Measurements from ENCODE around the gene XIST. TPM values are rescaled to one million over a fixed set of nuclear protein-coding genes. Genes with fewer than 3 reads are reported as not detected.

The XIST gene
- total RNA-seq, 2 experiments from 2014 or later = not detected

DNA sequence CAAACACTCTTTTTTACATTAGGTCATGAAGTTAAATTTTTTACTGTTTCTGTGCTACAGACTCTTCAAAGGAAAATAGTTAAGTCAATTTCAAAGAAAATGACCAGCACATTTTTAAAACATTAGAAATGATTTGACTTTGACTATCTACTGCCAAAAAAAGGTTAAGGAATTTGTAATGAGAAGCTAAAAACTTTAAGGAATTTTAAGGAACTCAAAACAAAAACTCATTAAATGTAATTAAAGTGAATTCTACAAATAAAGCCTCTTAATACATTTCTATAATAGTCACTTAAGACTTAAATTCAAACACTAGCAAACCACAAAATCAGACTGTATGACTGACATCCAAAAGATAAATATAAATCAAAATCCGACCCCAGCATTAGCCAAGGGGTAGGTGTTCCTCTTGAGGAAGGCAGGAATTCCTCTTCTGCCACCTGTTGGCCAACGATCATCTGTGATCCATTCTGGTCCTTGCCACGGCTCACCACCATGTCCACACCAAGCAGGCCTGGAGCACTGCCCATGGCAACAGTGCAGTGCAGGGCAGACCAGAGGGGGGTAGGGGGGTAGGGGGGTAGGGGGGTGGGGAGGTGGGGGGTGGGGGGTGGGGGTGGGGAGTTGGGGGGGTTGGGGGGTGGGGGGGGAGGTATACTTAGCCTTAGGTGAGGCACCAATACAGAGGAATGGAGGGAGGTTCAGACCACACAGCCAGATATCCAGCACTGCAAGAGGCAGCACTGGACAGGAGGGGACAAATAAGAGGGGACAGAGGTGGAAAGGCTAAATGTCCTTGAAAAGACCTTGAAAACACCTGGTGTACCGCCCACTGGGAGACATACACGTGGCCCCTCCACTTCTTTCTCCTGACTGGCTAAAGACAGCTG, 2.1 kb downstream of the XIST start:
- no peaks in the 10 kb centered on the region for H3K4me1 Mint-ChIP-seq
- H3K27ac Mint-ChIP-seq = no peak overlapping the region
- ChIA-PET CTCF (no interaction called here), POLR2A (no interaction called here)
- H3K36me3 Mint-ChIP-seq (ENCODE audit: low read depth) = no peaks in the 10 kb centered on the region
- H3K27me3 Mint-ChIP-seq = no peaks in the 10 kb centered on the region
- DNase-seq = no peak
- peaks cover 2% of the 10 kb centered on the region for H3K9me3 Mint-ChIP-seq
- no peak overlapping the region for H3K4me3 Mint-ChIP-seq

DNA sequence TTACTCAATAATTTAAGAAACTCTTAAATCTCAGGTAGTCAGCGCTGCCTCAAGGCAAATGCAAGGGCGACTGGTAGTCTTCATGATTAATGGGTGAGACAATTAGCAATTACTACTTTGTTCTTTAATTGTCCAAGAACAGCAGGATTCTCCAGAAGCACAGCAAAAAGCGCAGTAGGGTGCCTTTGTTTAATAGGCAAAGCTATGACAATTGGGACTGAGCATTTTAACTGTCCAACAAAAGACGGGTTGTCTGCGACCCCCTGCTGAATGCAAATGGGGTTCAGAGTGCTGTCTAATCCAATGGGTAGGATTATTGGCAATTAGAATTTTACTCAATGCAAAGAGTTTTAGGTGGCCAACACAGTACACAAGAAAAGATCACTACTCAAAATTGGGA, 3.4 kb downstream of the XIST start:
- Mint-ChIP-seq H3K27me3 (no peaks in the 10 kb centered on the region), H3K36me3 (ENCODE audit: low read depth) (no peaks in the 10 kb centered on the region), H3K4me1 (no peaks in the 10 kb centered on the region), H3K4me3 (no peak overlapping the region), H3K9me3 (peaks cover 2% of the 10 kb centered on the region), H3K27ac (no peak overlapping the region)
- POLR2A ChIA-PET = no interaction called here
- CTCF ChIA-PET = no interaction called here
- no peak for DNase-seq

DNA sequence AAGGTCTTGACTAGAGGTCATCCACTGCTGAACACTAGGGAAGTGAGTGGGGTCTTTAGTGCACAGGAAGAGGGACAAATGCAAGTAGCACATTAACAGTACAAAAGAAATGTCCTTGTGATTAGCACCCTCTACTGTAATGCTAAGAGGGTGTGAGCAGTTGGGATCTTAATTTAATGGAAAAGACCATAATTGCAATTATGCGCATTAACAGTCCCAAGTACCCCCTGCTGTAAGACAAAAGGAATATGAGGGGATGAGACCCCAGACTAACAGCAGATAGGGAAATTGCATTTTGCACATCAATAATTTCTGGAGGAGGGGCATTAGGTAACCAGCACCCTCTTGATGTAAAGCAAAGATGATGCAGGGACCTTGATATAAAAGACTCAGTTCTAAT, 4.5 kb downstream of the XIST start:
- H3K36me3 Mint-ChIP-seq (ENCODE audit: low read depth) = no peaks in the 10 kb centered on the region
- H3K4me3 Mint-ChIP-seq = no peak overlapping the region

GRCh38 chrX:73847100-73847499, 5.4 kb downstream of the XIST start:
- no peaks in the 10 kb centered on the region for H3K4me1 Mint-ChIP-seq

More for the DNA sequence above, 4.5 kb downstream of the XIST start:
- Mint-ChIP-seq H3K27ac (no peak overlapping the region), H3K4me1 (no peaks in the 10 kb centered on the region), H3K27me3 (no peaks in the 10 kb centered on the region), H3K9me3 (peaks cover 2% of the 10 kb centered on the region)
- DNase-seq = no peak
- CTCF ChIA-PET = no interaction called here
- POLR2A ChIA-PET = no interaction called here

GRCh38 chrX:73842541-73843234, 9.8 kb downstream of the XIST start:
- Mint-ChIP-seq H3K4me1 (no peaks in the 10 kb centered on the region), H3K4me3 (no peak overlapping the region), H3K27me3 (no peaks in the 10 kb centered on the region), H3K9me3 (no peaks in the 10 kb centered on the region), H3K27ac (no peak overlapping the region), H3K36me3 (ENCODE audit: low read depth) (no peaks in the 10 kb centered on the region)
- ChIA-PET CTCF (interaction anchor here (0.5 kb wide), 1 partner anchor 15 kb away, joined by 3 read pairs; no protein-coding TSS in a partner anchor), POLR2A (no interaction called here)
- DNase-seq = no peak

More at GRCh38 chrX:73847100-73847499, 5.4 kb downstream of the XIST start:
- no peaks in the 10 kb centered on the region for H3K27me3 Mint-ChIP-seq
- no peak overlapping the region for H3K27ac Mint-ChIP-seq
- ChIA-PET CTCF (no interaction called here), POLR2A (no interaction called here)
- H3K4me3 Mint-ChIP-seq = no peak overlapping the region
- H3K9me3 Mint-ChIP-seq = peaks cover 2% of the 10 kb centered on the region
- H3K36me3 Mint-ChIP-seq (ENCODE audit: low read depth) = no peaks in the 10 kb centered on the region
- DNase-seq = no peak

GRCh38 chrX:73841337-73841736, 11.2 kb downstream of the XIST start:
- no peaks in the 10 kb centered on the region for H3K27me3 Mint-ChIP-seq
- H3K9me3 Mint-ChIP-seq = no peaks in the 10 kb centered on the region
- ChIA-PET POLR2A (no interaction called here), CTCF (no interaction called here)
- no peak overlapping the region for H3K4me3 Mint-ChIP-seq
- DNase-seq = no peak
- H3K27ac Mint-ChIP-seq = no peak overlapping the region
- H3K36me3 Mint-ChIP-seq (ENCODE audit: low read depth) = no peaks in the 10 kb centered on the region
- H3K4me1 Mint-ChIP-seq = no peaks in the 10 kb centered on the region

- no peaks in the 10 kb centered on the region for H3K36me3 Mint-ChIP-seq (ENCODE audit: low read depth)
- H3K9me3 Mint-ChIP-seq = no peaks in the 10 kb centered on the region
- no peak overlapping the region for H3K27ac Mint-ChIP-seq
- H3K4me3 Mint-ChIP-seq = no peak overlapping the region
- ChIA-PET POLR2A (no interaction called here), CTCF (no interaction called here)
- no peak for DNase-seq
- H3K27me3 Mint-ChIP-seq = no peaks in the 10 kb centered on the region
- no peaks in the 10 kb centered on the region for H3K4me1 Mint-ChIP-seq
Measured at GRCh38 chrX:73840120-73840924, 12.2 kb downstream of the XIST start.

DNA sequence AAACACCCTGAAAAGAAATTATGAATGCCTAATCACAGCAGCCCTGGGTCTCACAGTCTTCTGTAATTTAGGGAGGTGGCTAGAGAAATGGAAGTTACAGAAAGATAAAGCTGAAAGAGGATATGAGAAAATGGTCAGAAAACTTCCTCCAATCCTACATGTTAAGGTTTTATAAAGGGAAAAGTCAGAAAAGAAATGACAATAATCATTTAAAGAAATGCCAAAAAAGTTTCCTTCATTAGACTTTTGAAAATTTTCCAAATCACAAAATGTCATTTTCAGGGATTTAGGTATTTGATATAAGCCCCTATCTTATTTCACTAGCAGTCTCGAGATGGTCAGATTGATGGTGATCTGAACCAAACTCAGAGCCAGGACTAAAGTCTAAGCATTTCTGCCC, 13.4 kb downstream of the XIST start:
- no peaks in the 10 kb centered on the region for H3K9me3 Mint-ChIP-seq
- no peak for DNase-seq
- H3K27me3 Mint-ChIP-seq = no peaks in the 10 kb centered on the region
- no peaks in the 10 kb centered on the region for H3K4me1 Mint-ChIP-seq
- H3K4me3 Mint-ChIP-seq = no peak overlapping the region
- no peaks in the 10 kb centered on the region for H3K36me3 Mint-ChIP-seq (ENCODE audit: low read depth)
- POLR2A ChIA-PET = no interaction called here
- no peak overlapping the region for H3K27ac Mint-ChIP-seq
- CTCF ChIA-PET = no interaction called here

DNA sequence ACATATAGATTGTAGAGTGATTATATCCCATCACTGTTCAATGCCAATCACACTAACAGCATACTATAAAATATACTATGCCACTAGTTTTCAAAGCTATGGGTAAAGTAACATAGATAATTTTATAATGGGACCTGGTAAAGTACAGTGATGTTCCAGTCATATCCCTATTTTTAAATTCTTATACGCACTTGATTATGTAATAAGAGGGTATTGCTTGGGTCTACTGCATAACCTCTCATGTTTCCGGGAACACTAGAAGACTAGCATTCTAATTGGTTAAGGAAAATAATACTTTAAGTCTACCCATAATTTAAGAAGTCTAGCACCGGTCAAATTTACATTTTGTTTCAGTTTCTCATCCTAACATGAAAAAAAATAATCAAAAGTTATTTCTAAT, 14.4 kb downstream of the XIST start:
- CTCF ChIA-PET = no interaction called here
- no peak for DNase-seq
- Mint-ChIP-seq H3K27ac (no peak overlapping the region), H3K9me3 (no peaks in the 10 kb centered on the region), H3K4me3 (no peak overlapping the region), H3K36me3 (ENCODE audit: low read depth) (no peaks in the 10 kb centered on the region), H3K4me1 (no peaks in the 10 kb centered on the region), H3K27me3 (no peaks in the 10 kb centered on the region)
- POLR2A ChIA-PET = no interaction called here

- POLR2A ChIA-PET = no interaction called here
- H3K4me3 Mint-ChIP-seq = no peak overlapping the region
- DNase-seq = no peak
- H3K4me1 Mint-ChIP-seq = no peaks in the 10 kb centered on the region
- no peaks in the 10 kb centered on the region for H3K9me3 Mint-ChIP-seq
- no peak overlapping the region for H3K27ac Mint-ChIP-seq
- H3K36me3 Mint-ChIP-seq (ENCODE audit: low read depth) = no peaks in the 10 kb centered on the region
- CTCF ChIA-PET = no interaction called here
- H3K27me3 Mint-ChIP-seq = no peaks in the 10 kb centered on the region
Measured at GRCh38 chrX:73836956-73837477, 15.5 kb downstream of the XIST start.

- H3K4me3 Mint-ChIP-seq = no peak overlapping the region
- H3K36me3 Mint-ChIP-seq (ENCODE audit: low read depth) = no peaks in the 10 kb centered on the region
- DNase-seq = no peak
- no peaks in the 10 kb centered on the region for H3K4me1 Mint-ChIP-seq
- POLR2A ChIA-PET = no interaction called here
- H3K27me3 Mint-ChIP-seq = no peaks in the 10 kb centered on the region
- H3K27ac Mint-ChIP-seq = no peak overlapping the region
- no peaks in the 10 kb centered on the region for H3K9me3 Mint-ChIP-seq
- CTCF ChIA-PET = no interaction called here
Measured at GRCh38 chrX:73834219-73834618, 18.3 kb downstream of the XIST start.

DNA sequence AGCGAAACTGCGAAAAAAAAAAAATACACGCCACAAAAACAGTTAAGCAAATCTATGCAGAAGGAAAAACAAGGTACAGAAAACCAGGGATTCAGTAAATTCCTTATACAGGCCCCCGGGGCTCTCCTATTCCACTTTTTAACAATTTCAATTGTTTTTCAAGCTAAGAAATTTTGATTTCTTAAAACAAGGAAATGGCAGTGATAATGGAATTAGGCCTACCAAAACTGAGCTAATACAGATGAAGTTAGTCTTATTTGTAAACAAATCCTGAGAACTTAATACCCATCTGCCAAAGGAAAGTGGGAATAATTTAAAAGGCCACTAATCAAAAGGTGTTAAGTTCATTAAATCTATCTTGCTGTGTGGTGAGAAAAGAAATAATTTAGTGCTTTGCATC, 20.2 kb downstream of the XIST start:
- no peaks in the 10 kb centered on the region for H3K9me3 Mint-ChIP-seq
- no peak overlapping the region for H3K27ac Mint-ChIP-seq
- no peak overlapping the region for H3K4me3 Mint-ChIP-seq
- no peaks in the 10 kb centered on the region for H3K36me3 Mint-ChIP-seq (ENCODE audit: low read depth)
- ChIA-PET POLR2A (no interaction called here), CTCF (no interaction called here)
- no peak for DNase-seq
- no peaks in the 10 kb centered on the region for H3K27me3 Mint-ChIP-seq
- no peaks in the 10 kb centered on the region for H3K4me1 Mint-ChIP-seq

DNA sequence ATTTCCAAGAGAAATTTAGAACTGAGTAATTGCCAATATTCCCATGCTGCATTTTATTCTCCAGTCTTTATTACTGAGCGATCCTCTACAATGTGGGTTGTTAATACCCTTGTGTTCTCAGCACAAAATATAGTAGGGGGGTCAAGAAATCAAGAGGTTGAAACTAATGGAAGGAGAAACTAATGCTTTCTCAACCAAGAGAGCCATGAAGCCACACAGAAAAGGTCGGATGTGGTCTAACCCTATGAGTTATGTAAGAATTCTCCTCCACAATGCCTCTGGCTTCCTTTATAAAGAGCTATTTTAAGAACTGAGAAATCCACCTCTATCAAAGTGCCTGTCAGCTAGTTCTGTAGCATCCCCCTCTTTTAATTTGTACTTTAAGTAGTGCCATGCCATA, 21.0 kb downstream of the XIST start:
- Mint-ChIP-seq H3K4me1 (no peaks in the 10 kb centered on the region), H3K36me3 (ENCODE audit: low read depth) (no peaks in the 10 kb centered on the region), H3K9me3 (no peaks in the 10 kb centered on the region), H3K27me3 (no peaks in the 10 kb centered on the region), H3K4me3 (no peak overlapping the region), H3K27ac (no peak overlapping the region)
- CTCF ChIA-PET = no interaction called here
- no peak for DNase-seq
- POLR2A ChIA-PET = no interaction called here

Data from activated CD4-positive, alpha-beta memory T cell treated with anti-CD3 and anti-CD28 coated beads, Interleukin-2, amount 10 ng/mL, durations not matched to agents 7 days and 5 days (primary cell).